Measurements from ENCODE around the gene MSRB3.
"Not testable (repeated sequence)": the region's sequence is repeated elsewhere in the genome, so short reads cannot be mapped to it uniquely, and the experiment has no call there.

Gene MSRB3

GRCh38 chr12:65449400-65449799, 170.9 kb downstream of the MSRB3 start:
- H3K4me2 ChIP-seq (ENCODE audit: low read depth, low read length, poor library complexity, severe bottlenecking), result no peak overlapping the region
- TF ChIP-seq CTCF (conservative IDR thresholded peaks at IDR 0.05; ENCODE audit: low read length) (no peak), EZH2phosphoT487 (IDR thresholded peaks at IDR 0.05; ENCODE audit: borderline replicate concordance) (no peak)
- peaks cover 12% of the 10 kb centered on the region for H3K36me3 ChIP-seq (ENCODE audit: insufficient read depth, low read length)
- peaks cover 3% of the 10 kb centered on the region for H3K4me1 ChIP-seq (ENCODE audit: insufficient read depth, low read length, poor library complexity, severe bottlenecking)
- no peaks in the 10 kb centered on the region for H3K27me3 ChIP-seq (ENCODE audit: insufficient read depth, low read length, poor library complexity, severe bottlenecking)
- H3K9me3 ChIP-seq (ENCODE audit: insufficient read depth, low read depth, low read length), result no peaks in the 10 kb centered on the region
- no peaks in the 10 kb centered on the region for H3K79me2 ChIP-seq (ENCODE audit: insufficient read depth, low read length)
- H4K20me1 ChIP-seq (ENCODE audit: insufficient read depth, low read length, poor library complexity, severe bottlenecking), result no peaks in the 10 kb centered on the region
- no peak overlapping the region for H2AFZ ChIP-seq (ENCODE audit: low read length)
- no peak overlapping the region for H3K4me3 ChIP-seq (ENCODE audit: low read length, poor library complexity, severe bottlenecking)
- no peak overlapping the region for H3K9ac ChIP-seq (ENCODE audit: low read depth, low read length, poor library complexity, severe bottlenecking)
- no peaks in the 10 kb centered on the region for H3K9me2 ChIP-seq (replicated peaks; ENCODE audit: low read depth, low read length)
- H3F3A ChIP-seq (ENCODE audit: low read depth), result no peaks in the 10 kb centered on the region

- H3K9me3 ChIP-seq (ENCODE audit: insufficient read depth, low read depth, low read length), result no peaks in the 10 kb centered on the region
- no peaks in the 10 kb centered on the region for H3K79me2 ChIP-seq (ENCODE audit: insufficient read depth, low read length)
- no peak overlapping the region for H2AFZ ChIP-seq (ENCODE audit: low read length)
- no peak overlapping the region for H3K4me3 ChIP-seq (ENCODE audit: low read length, poor library complexity, severe bottlenecking)
- H4K20me1 ChIP-seq (ENCODE audit: insufficient read depth, low read length, poor library complexity, severe bottlenecking), result no peaks in the 10 kb centered on the region
- H3K9ac ChIP-seq (ENCODE audit: low read depth, low read length, poor library complexity, severe bottlenecking), result no peak overlapping the region
- no peaks in the 10 kb centered on the region for H3K27me3 ChIP-seq (ENCODE audit: insufficient read depth, low read length, poor library complexity, severe bottlenecking)
- H3K36me3 ChIP-seq (ENCODE audit: insufficient read depth, low read length), result peaks cover 23% of the 10 kb centered on the region
- H3F3A ChIP-seq (ENCODE audit: low read depth), result no peaks in the 10 kb centered on the region
- H3K9me2 ChIP-seq (replicated peaks; ENCODE audit: low read depth, low read length), result no peaks in the 10 kb centered on the region
- no peak overlapping the region for H3K4me2 ChIP-seq (ENCODE audit: low read depth, low read length, poor library complexity, severe bottlenecking)
- peaks cover 3% of the 10 kb centered on the region for H3K4me1 ChIP-seq (ENCODE audit: insufficient read depth, low read length, poor library complexity, severe bottlenecking)
- no peak for TF ChIP-seq CTCF (conservative IDR thresholded peaks at IDR 0.05; ENCODE audit: low read length)
Measured at GRCh38 chr12:65450625-65451024, 172.1 kb downstream of the MSRB3 start.

- no peak for TF ChIP-seq EZH2phosphoT487 (IDR thresholded peaks at IDR 0.05; ENCODE audit: borderline replicate concordance)
- no peak for TF ChIP-seq CTCF (conservative IDR thresholded peaks at IDR 0.05; ENCODE audit: low read length)
- Histone ChIP-seq H3K9me2 (replicated peaks; ENCODE audit: low read depth, low read length) (no peaks in the 10 kb centered on the region), H3K36me3 (ENCODE audit: insufficient read depth, low read length) (peaks cover 40% of the 10 kb centered on the region), H3K9ac (ENCODE audit: low read depth, low read length, poor library complexity, severe bottlenecking) (no peak overlapping the region), H3K4me2 (ENCODE audit: low read depth, low read length, poor library complexity, severe bottlenecking) (no peak overlapping the region), H2AFZ (ENCODE audit: low read length) (no peak overlapping the region), H3K9me3 (ENCODE audit: insufficient read depth, low read depth, low read length) (no peaks in the 10 kb centered on the region), H3K4me3 (ENCODE audit: low read length, poor library complexity, severe bottlenecking) (no peak overlapping the region), H3K4me1 (ENCODE audit: insufficient read depth, low read length, poor library complexity, severe bottlenecking) (peaks cover 3% of the 10 kb centered on the region), H3K79me2 (ENCODE audit: insufficient read depth, low read length) (no peaks in the 10 kb centered on the region), H4K20me1 (ENCODE audit: insufficient read depth, low read length, poor library complexity, severe bottlenecking) (no peaks in the 10 kb centered on the region), H3F3A (ENCODE audit: low read depth) (no peaks in the 10 kb centered on the region), H3K27me3 (ENCODE audit: insufficient read depth, low read length, poor library complexity, severe bottlenecking) (no peaks in the 10 kb centered on the region)
Measured at GRCh38 chr12:65454115-65454787, 175.8 kb downstream of the MSRB3 start.

- not testable (repeated sequence) for H3K9me2 ChIP-seq (replicated peaks; ENCODE audit: low read depth, low read length); H3K4me2 ChIP-seq (ENCODE audit: low read depth, low read length, poor library complexity, severe bottlenecking); H3F3A ChIP-seq (ENCODE audit: low read depth); H3K27me3 ChIP-seq (ENCODE audit: insufficient read depth, low read length, poor library complexity, severe bottlenecking); H3K9me3 ChIP-seq (ENCODE audit: insufficient read depth, low read depth, low read length); H3K79me2 ChIP-seq (ENCODE audit: insufficient read depth, low read length); H4K20me1 ChIP-seq (ENCODE audit: insufficient read depth, low read length, poor library complexity, severe bottlenecking); H3K9ac ChIP-seq (ENCODE audit: low read depth, low read length, poor library complexity, severe bottlenecking); H3K4me3 ChIP-seq (ENCODE audit: low read length, poor library complexity, severe bottlenecking); H3K4me1 ChIP-seq (ENCODE audit: insufficient read depth, low read length, poor library complexity, severe bottlenecking); H2AFZ ChIP-seq (ENCODE audit: low read length)
- H3K36me3 ChIP-seq (ENCODE audit: insufficient read depth, low read length), result peaks cover 64% of the 10 kb centered on the region
Measured at GRCh38 chr12:65457341-65457740, 178.9 kb downstream of the MSRB3 start.
